Activated T-cell treated with anti-CD3 and anti-CD28 coated beads, Interleukin-2, amount 50 U/mL, for 48 hours (primary cell): ENCODE data around the gene ARF3.
A peak's percentile ranks its signal among the peaks of the same experiment; 100 is the strongest.
"Not testable (repeated sequence)": the region's sequence is repeated elsewhere in the genome, so short reads cannot be mapped to it uniquely, and the experiment has no call there.

Experiments
- DNase-seq, 2 experiments: peaks; one replicate each; pipeline ENCODE4 v3.0.0-alpha.2; 2020

ARF3 gene

DNA sequence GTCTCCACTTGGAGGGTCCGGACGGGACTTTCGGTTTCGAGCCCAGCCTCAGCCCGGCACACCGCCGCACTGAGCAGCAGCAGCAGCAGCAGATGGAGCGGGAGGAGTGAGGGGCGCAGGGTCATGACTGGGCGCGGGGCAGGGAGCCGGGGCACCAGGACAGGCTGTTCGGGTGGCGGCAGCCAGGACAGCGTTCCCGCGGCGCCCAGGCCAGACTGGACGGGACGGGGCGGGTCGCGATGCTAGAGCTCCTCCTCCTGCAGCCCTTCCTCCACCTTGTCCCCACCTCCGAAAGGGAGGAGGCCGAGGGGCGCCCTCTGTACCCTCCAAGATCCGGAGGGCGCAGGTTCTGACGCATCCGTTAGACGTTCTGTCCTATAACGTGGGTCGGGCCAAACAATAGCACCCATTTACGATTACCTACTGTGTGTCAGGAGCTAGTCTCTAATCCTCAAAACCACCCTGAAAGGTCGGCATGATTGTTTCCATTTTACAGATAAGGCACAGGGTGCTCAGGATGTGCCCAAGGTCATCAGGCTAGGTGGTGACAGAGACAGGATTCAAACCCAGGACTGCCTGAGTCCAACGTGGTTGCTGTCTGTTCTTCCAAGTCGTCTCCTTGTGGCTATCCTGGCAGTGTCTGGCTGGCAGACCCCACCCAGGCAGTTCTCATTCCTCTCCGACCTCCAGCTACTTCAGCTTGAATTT is 31.8 kb downstream of the ARF3 start, which contains the start of gene FKBP11:
TSS of gene FKBP11 (minus strand) at position 189 of the 708 bp plus-strand sequence. CDS start at position 125, 64 bp downstream.
- peak; percentile 82 to 86 for DNase-seq

GRCh38 chr12:48924617-48925303 is 32.5 kb downstream of the ARF3 start:
- DNase-seq = peak; percentile 83 to 86

- no peak for DNase-seq
These were observed 34.2 kb downstream of the ARF3 start for GRCh38 chr12:48923117-48923516.

DNA sequence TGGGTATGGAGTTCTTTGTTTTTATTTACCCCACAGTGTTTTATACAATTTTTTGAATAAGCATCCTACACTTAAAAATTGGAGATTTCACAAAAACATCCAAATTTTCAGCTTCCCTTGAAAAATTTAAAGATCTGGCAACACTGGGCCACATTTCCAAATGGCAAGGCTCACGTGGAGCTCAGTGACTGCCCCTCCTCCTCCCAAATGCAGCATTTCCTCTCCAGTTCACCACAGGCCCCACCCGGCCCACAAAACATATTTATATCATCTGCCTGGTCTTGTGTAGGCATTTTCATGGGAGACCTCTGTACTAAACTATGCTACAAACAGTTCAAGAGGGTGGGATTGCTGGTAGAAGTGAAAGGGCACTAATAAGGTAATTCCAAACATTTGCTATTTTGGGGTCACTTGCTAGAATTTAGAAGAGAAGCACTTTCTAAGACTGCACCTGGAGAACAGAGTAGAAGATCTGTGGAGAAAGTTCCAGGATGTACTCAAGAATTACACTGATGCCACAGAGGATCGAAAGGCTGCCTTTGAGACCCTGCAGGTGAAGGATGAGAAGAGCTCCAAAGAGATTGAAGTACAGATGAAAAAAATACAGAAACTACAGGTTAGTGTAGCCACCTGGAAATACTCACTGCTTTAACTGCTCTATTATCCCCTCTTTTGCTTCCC is 39.3 kb downstream of the ARF3 start:
- DNase-seq = no peak

DNA sequence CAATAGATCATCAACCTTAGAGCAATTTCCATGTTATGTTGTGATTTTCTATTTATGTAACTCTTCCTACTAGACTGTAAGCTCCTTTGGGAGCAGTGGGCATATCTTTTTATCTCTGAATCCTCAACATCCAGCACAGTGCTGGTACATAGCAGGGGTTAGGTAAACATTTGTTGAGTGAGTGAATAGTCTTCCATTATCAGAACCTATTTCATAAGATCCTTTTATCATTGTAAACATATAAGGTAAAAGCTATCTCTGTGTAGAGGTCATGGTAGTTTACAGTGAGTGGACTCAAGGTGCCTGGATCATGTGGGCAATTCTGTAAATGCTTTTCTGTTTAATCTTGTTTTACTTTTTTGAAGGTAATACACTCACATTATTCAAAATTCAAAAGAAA is 47.1 kb downstream of the ARF3 start:
- DNase-seq = no peak

- not testable (repeated sequence) for DNase-seq
These were observed 47.6 kb downstream of the ARF3 start for GRCh38 chr12:48909698-48910097.

GRCh38 chr12:48907245-48907644 is 50.0 kb downstream of the ARF3 start:
- no peak for DNase-seq

GRCh38 chr12:48903982-48904411 is 53.3 kb downstream of the ARF3 start:
- DNase-seq = peak; percentile 88 to 89

GRCh38 chr12:48903363-48903981 is 53.8 kb downstream of the ARF3 start:
- DNase-seq = no peak

DNA sequence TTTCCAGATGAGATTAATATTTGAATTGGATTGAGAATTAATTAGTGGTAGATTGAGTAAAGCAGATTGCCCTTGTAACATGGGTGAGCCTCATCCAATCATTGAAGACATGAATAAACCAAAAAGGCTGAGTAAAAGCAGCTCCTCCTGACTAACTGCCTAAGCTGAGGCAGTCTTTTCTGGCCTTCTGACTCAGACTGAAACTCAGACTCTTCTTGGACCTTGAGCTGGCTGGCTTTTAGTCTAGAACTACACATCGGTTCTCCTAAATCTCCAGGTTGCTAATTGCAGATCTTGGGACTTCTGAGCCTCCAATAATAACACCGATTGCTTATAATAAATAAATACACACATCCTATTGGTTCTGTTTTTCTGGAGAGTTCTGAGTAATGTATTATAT is 56.0 kb downstream of the ARF3 start:
- no peak for DNase-seq

- no peak for DNase-seq
These were observed 57.6 kb downstream of the ARF3 start for GRCh38 chr12:48899651-48900050.

DNA sequence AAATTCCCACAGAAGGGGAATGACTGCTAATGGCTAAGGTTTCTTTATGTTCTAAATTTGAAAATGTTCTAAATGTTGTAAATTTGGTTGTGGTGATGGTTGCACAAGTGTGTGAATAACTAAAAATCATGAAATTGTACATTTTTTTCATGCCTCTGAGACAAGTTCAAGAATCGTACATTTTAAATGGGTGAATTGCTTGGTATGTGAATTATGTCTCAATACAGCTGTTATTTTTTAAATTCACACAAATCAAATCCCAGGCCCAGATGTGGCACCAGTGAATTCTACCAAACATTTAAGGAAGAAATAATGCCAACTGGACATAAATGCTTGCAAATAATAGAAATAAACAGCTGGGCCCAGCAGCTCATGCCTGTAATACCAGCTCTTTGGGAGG is 63.0 kb downstream of the ARF3 start:
- no peak for DNase-seq

- peak; percentile 86 to 88 for DNase-seq
These were observed 66.4 kb downstream of the ARF3 start for GRCh38 chr12:48890657-48891418.

DNA sequence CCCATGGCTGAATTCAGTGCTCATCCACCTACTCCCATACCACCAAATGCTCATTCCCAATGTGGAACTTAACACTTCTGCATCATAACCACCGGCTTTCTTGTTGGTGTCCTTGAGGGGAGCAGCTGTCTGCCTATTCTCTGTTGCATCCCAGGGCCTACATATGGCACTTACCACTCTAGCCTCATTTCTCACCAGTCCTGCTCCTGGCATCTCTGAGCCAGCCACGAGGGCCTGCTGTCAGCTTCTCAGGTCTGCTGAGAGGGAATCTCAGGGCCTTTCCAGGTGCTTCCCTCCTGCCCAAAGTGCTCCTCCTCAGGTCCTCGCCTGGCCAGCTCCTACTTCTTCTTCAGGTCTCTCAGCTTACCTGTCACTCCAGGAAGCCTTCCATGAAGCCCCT is 67.6 kb downstream of the ARF3 start:
- DNase-seq = no peak
